Measurements from ENCODE around the gene MRPS18C. TPM values are rescaled to one million over a fixed set of nuclear protein-coding genes. Genes with fewer than 3 reads are reported as not detected.

The MRPS18C gene
- total RNA-seq, 1 experiment from 2014 or later, result 85.4 TPM

DNA sequence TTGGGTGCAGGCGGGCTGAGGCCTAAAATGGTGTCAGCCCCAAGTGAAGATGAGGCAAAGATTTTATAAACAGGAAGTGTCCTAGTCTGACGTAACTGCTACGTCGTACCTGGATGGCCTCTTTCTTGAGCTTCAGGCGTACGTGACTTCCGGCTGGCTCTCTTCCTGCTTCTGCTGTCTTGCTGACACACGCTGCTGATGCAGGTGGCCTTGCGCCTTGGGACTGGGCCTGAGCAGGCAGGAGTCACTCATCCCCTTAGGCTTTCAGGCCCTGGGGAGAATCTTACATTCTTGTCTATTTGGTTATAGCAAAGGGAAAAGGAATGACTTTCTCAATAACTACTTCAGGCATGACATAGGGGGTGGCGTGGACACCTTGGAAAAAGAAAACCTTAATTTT is 49.1 kb downstream of the MRPS18C start:
- H3K4me2 ChIP-seq (ENCODE audit: insufficient read depth, insufficient read length, low read length), result no peak overlapping the region
- H3K4me1 ChIP-seq (ENCODE audit: insufficient read depth, low read length), result no peaks in the 10 kb centered on the region; the same call in 1 of the 2 replicates
- H2BK120ac ChIP-seq (ENCODE audit: low read depth, low read length, poor library complexity, severe bottlenecking), result no peak overlapping the region
- no peaks in the 10 kb centered on the region for H3K79me1 ChIP-seq (ENCODE audit: insufficient read depth, low read depth, low read length, poor library complexity, severe bottlenecking)
- no peak overlapping the region for H3K56ac ChIP-seq (ENCODE audit: insufficient read length, low read depth, low read length)
- no peak overlapping the region for H2AK5ac ChIP-seq (ENCODE audit: insufficient read length, low read length)
- no peaks in the 10 kb centered on the region for H3K9me3 ChIP-seq (ENCODE audit: control insufficient read depth, low read depth, low read length)
- H4K5ac ChIP-seq (ENCODE audit: insufficient read length, low read depth, low read length), result no peak overlapping the region
- no peaks in the 10 kb centered on the region for H3K79me2 ChIP-seq (ENCODE audit: insufficient read depth, low read length)
- no peak overlapping the region for H3K27ac ChIP-seq (ENCODE audit: insufficient read length, low read depth, low read length)
- H2BK20ac ChIP-seq (ENCODE audit: low read depth, low read length, poor library complexity, severe bottlenecking), result no peak overlapping the region
- H4K20me1 ChIP-seq (ENCODE audit: control insufficient read depth, insufficient read depth, insufficient read length), result no peaks in the 10 kb centered on the region
- no peak overlapping the region for H3T11ph ChIP-seq (ENCODE audit: low read length)
- H3K23ac ChIP-seq (ENCODE audit: insufficient read length, low read depth, low read length), result no peak overlapping the region
- no peak overlapping the region for H4K91ac ChIP-seq (ENCODE audit: insufficient read length, low read depth, low read length)
- H3K4ac ChIP-seq (ENCODE audit: low read depth, low read length), result no peak overlapping the region
- no peak overlapping the region for H2BK12ac ChIP-seq (ENCODE audit: insufficient read length, low read depth, low read length)
- DNase-seq, result no peak
- Mint-ChIP-seq H3K27ac (no peak overlapping the region), H3K4me1 (peaks cover 0 to 3% of the 10 kb centered on the region in 2 experiments; a peak in 2 of 4 replicates), H3K36me3 (ENCODE audit: insufficient read depth in 1 of 3, low read depth in 3 of 3) (peaks cover 0 to 5% (median 2%) of the 10 kb centered on the region in 3 experiments; a peak in 2 of 7 replicates), H3K4me3 (no peak overlapping the region), H3K9me3 (no peaks in the 10 kb centered on the region; a peak in 1 of 5 replicates), H3K27me3 (ENCODE audit: low read depth) (no peaks in the 10 kb centered on the region; the same call in 1 of the 2 replicates)
- no peak overlapping the region for H2BK5ac ChIP-seq (ENCODE audit: insufficient read length, low read length)
- H3K27me3 ChIP-seq (ENCODE audit: insufficient read depth, low read length), result no peaks in the 10 kb centered on the region
- no peaks in the 10 kb centered on the region for H3K23me2 ChIP-seq (ENCODE audit: insufficient read length, low read depth, low read length, poor library complexity, severe bottlenecking)
- H3K9ac ChIP-seq (ENCODE audit: extremely low read depth, insufficient read length, low read length), result no peak overlapping the region
- no peak overlapping the region for H3K14ac ChIP-seq (ENCODE audit: insufficient read depth, low read length)
- no peak overlapping the region for H3K18ac ChIP-seq (ENCODE audit: insufficient read length, low read depth, low read length)
- no peak overlapping the region for H4K8ac ChIP-seq (replicated peaks; ENCODE audit: insufficient read length, low read depth, low read length)
- TF ChIP-seq, protein P1, sequence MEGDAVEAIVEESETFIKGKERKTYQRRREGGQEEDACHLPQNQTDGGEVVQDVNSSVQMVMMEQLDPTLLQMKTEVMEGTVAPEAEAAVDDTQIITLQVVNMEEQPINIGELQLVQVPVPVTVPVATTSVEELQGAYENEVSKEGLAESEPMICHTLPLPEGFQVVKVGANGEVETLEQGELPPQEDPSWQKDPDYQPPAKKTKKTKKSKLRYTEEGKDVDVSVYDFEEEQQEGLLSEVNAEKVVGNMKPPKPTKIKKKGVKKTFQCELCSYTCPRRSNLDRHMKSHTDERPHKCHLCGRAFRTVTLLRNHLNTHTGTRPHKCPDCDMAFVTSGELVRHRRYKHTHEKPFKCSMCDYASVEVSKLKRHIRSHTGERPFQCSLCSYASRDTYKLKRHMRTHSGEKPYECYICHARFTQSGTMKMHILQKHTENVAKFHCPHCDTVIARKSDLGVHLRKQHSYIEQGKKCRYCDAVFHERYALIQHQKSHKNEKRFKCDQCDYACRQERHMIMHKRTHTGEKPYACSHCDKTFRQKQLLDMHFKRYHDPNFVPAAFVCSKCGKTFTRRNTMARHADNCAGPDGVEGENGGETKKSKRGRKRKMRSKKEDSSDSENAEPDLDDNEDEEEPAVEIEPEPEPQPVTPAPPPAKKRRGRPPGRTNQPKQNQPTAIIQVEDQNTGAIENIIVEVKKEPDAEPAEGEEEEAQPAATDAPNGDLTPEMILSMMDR (conservative IDR thresholded peaks at IDR 0.05), result no peak
- no peak overlapping the region for H2AFZ ChIP-seq (ENCODE audit: low read length)
- H2BK15ac ChIP-seq (ENCODE audit: low read depth, low read length), result no peak overlapping the region
- no CpG with 5 or more reads among the region's 10 CpGs for WGBS (ENCODE audit: extremely low coverage, insufficient read length, low lambda C conversion rate)

All from H9 (cell line).